ENCODE measurements around the gene FNDC3B.

- TF ChIP-seq CTCF (IDR thresholded peaks at IDR 0.05) (no peak), POLR2A (IDR thresholded peaks at IDR 0.05) (no peak)
Measured at GRCh38 chr3:172346161-172346560, 306.8 kb downstream of the FNDC3B start.
